GM12878 (cell line): Measurements from ENCODE around the gene KANTR.

Experiments
- CTCF ChIP-seq, 3 experiments: IDR thresholded peaks in 2 of 3; conservative IDR thresholded peaks in 1 of 3; 2 replicates each; pipeline ENCODE4 v1.5.1; 2011; ENCODE audit warnings: low read depth in 3 of 3, low read length in 3 of 3, mild to moderate bottlenecking in 3 of 3, control low read depth in 2 of 3, moderate library complexity in 2 of 3, inconsistent platforms in 1 of 3, mixed read lengths in 1 of 3; ENCODE audit not compliant: control insufficient read depth in 2 of 3, insufficient read depth in 1 of 3; ENCODE audit errors: extremely low read depth in 1 of 3
- EZH2 ChIP-seq: IDR thresholded peaks from 2 replicates; pipeline ENCODE4 v1.6.1; 2012; ENCODE audit warnings: low read depth, mild to moderate bottlenecking, control low read depth, inconsistent platforms, low read length, borderline replicate concordance; ENCODE audit not compliant: control insufficient read depth
- MTA2 ChIP-seq: fragments of 450-650 bp; IDR thresholded peaks from 2 replicates; pipeline ENCODE4 v1.6.1; 2016; ENCODE audit warnings: low read depth, mild to moderate bottlenecking, moderate library complexity
- POLR2A ChIP-seq: IDR thresholded peaks from 2 replicates; pipeline ENCODE4 v1.6.1; 2011; ENCODE audit warnings: low read depth, mild to moderate bottlenecking, low read length
- RAD21 ChIP-seq: IDR thresholded peaks from 2 replicates; pipeline ENCODE4 v1.6.1; 2011; ENCODE audit warnings: mild to moderate bottlenecking, low read depth, low read length, moderate library complexity; ENCODE audit not compliant: insufficient read depth
- YY1 ChIP-seq: IDR thresholded peaks from 2 replicates; pipeline ENCODE4 v1.6.1; 2011; ENCODE audit warnings: low read depth, mild to moderate bottlenecking, low read length

GRCh38 chrX:53159184-53159583, 65.2 kb downstream of the KANTR start:
- TF ChIP-seq CTCF (IDR thresholded peaks at IDR 0.05 in 2 of 3, conservative IDR thresholded peaks at IDR 0.05 in 1 of 3; ENCODE audit: control insufficient read depth in 2 of 3, extremely low read depth in 1 of 3, insufficient read depth in 1 of 3, low read depth in 3 of 3, low read length in 3 of 3) (no peak), EZH2 (no peak), YY1 (no peak), MTA2 (no peak), RAD21 (no peak), POLR2A (no peak)
